HG02840 (cell line): Measurements from ENCODE around the gene POLR2E.
"Not testable (repeated sequence)": the region's sequence is repeated elsewhere in the genome, so short reads cannot be mapped to it uniquely, and the experiment has no call there.

Experiments used
- ATAC-seq: cut with Tn5 transposase; IDR thresholded peaks from one replicate; pipeline ENCODE4 v1.9.1; 2021; ENCODE audit warnings: mild to moderate bottlenecking, moderate library complexity, moderate number of reproducible peaks; ENCODE audit not compliant: unreplicated experiment, low FRiP score

The POLR2E gene

GRCh38 chr19:1126984-1127760 lies 32.0 kb upstream of the POLR2E start:
- no peak for ATAC-seq

GRCh38 chr19:1125601-1126467 lies 30.7 kb upstream of the POLR2E start:
- no peak for ATAC-seq

- no peak for ATAC-seq
Observed at GRCh38 chr19:1123885-1124677, 28.9 kb upstream of the POLR2E start.

- no peak for ATAC-seq
Observed at GRCh38 chr19:1123381-1123780, 28.2 kb upstream of the POLR2E start.

GRCh38 chr19:1122972-1123363 lies 27.8 kb upstream of the POLR2E start:
- ATAC-seq, result no peak

- ATAC-seq, result no peak
Observed at GRCh38 chr19:1122021-1122971, 27.1 kb upstream of the POLR2E start.

GRCh38 chr19:1121395-1121794 lies 26.2 kb upstream of the POLR2E start:
- ATAC-seq, result no peak

GRCh38 chr19:1119475-1120217 lies 24.5 kb upstream of the POLR2E start:
- ATAC-seq, result no peak

GRCh38 chr19:1118999-1119398 lies 23.8 kb upstream of the POLR2E start:
- no peak for ATAC-seq

- no peak for ATAC-seq
Observed at GRCh38 chr19:1117654-1118053, 22.5 kb upstream of the POLR2E start.

GRCh38 chr19:1116726-1117581 lies 21.8 kb upstream of the POLR2E start:
- ATAC-seq, result no peak

GRCh38 chr19:1115646-1116420 lies 20.7 kb upstream of the POLR2E start:
- ATAC-seq, result no peak

- ATAC-seq, result not testable (repeated sequence)
Observed at GRCh38 chr19:1114728-1115127, 19.6 kb upstream of the POLR2E start.

GRCh38 chr19:1113986-1114483 lies 18.9 kb upstream of the POLR2E start:
- no peak for ATAC-seq

GRCh38 chr19:1113030-1113985 lies 18.1 kb upstream of the POLR2E start:
- no peak for ATAC-seq
